Astrocyte of the cerebellum (primary cell): ENCODE results near the gene LEFTY1.
"Not testable (repeated sequence)": the region's sequence is repeated elsewhere in the genome, so short reads cannot be mapped to it uniquely, and the experiment has no call there.

Source experiments
- DNase-seq: peaks from one replicate; pipeline ENCODE4 v3.0.0-alpha.2; 2011; ENCODE audit warnings: low read depth
- H3K4me3 ChIP-seq: 2 replicates; pipeline ENCODE4 v1.5.1; 2011; ENCODE audit warnings: mild to moderate bottlenecking, low read depth, low read length, moderate library complexity
- in situ Hi-C: cut with HindIII; loops from 2 replicates; pipeline ENCODE4 v1.10.0; 2017; ENCODE audit warnings: low sequenced_read_pairs
- TF ChIP-seq, protein P1 (sequence below): IDR thresholded peaks from 2 replicates; pipeline ENCODE4 v1.5.1; 2012; ENCODE audit warnings: low read length, low read depth, moderate library complexity, mild to moderate bottlenecking; ENCODE audit errors: missing control alignments

Gene LEFTY1

DNA sequence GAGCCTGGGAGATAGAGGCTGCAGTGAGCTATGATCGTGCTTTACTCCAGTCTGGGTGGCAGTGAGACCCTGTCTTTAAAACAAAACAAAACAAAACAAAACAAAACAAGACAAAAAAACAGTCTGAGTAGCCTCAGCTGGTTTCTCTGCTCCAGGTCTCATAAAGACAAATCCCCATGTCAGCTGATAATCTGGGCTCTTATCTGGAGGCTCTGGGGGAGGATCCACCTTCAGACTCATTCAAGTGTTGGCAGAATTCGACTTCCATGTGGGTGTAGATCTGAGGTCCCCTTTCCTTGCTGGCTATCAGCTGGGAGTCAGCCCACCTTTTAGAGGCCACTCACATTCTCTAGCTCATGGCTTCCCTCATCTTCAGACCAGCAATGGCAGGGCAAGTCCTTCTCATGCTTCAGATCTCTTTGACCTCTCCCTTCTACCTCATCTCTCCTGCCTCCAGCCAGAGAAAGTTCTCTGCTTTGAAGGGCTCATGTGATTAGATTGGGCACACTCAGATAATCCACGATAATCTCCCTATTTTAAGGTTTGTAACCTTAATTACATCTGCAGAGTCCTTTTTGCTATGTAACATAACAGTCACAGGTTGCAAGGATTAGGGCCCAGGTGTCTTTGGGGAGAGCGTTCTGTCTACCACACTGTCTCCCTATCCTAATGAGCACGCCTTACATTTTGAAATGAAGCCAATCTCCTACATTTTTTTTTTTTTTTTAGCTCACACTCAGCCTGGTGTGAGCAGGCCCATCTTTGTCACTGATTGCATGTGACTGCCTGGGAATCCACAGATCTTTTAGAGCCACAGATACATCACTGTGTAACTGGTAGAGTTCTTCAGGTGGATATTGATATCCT lies 42.6 kb upstream of the LEFTY1 start:
- in situ Hi-C loops: no loop called here
- TF ChIP-seq, protein P1, sequence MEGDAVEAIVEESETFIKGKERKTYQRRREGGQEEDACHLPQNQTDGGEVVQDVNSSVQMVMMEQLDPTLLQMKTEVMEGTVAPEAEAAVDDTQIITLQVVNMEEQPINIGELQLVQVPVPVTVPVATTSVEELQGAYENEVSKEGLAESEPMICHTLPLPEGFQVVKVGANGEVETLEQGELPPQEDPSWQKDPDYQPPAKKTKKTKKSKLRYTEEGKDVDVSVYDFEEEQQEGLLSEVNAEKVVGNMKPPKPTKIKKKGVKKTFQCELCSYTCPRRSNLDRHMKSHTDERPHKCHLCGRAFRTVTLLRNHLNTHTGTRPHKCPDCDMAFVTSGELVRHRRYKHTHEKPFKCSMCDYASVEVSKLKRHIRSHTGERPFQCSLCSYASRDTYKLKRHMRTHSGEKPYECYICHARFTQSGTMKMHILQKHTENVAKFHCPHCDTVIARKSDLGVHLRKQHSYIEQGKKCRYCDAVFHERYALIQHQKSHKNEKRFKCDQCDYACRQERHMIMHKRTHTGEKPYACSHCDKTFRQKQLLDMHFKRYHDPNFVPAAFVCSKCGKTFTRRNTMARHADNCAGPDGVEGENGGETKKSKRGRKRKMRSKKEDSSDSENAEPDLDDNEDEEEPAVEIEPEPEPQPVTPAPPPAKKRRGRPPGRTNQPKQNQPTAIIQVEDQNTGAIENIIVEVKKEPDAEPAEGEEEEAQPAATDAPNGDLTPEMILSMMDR: no peak
- no peak overlapping the region for H3K4me3 ChIP-seq
- no peak for DNase-seq

DNA sequence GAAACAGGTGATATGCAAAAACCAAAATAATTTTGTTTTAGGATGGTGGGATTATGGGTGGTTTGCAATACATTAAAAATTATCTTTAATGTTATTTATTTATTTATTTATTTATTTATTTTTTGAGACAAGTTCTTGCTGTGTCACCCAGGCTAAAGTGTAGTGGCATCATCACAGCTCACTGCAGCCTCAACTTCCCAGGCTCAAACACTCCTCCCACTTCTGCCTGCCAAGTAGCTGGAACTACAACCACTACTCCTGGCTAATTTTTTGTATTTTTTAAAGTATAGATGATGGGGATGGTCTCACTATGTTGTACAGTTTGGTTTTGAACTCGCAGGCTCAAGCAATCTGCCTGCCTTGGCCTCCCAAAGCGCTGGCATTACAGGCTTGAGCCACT lies 41.6 kb upstream of the LEFTY1 start:
- TF ChIP-seq, protein P1: no peak
- DNase-seq: no peak
- in situ Hi-C loops: no loop called here
- no peak overlapping the region for H3K4me3 ChIP-seq

DNA sequence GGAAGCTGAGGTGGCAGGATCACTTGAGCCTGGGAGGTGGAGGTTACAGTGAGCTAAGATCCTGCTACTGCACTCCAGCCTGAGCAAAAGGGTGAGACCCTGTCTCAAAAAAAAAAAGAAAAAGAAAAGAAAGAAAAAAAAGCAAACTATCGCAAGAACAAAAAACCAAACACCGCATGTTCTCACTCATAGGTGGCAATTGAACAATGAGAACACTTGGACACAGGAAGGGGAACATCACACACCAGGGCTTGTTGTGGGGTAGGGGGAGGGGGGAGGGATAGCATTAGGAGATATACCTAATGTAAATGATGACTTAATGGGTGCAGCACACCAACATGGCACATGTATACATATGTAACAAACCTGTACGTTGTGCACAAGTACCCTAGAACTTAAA lies 40.5 kb upstream of the LEFTY1 start:
- DNase-seq, H3K4me3 ChIP-seq, in situ Hi-C loops: not testable (repeated sequence)

DNA sequence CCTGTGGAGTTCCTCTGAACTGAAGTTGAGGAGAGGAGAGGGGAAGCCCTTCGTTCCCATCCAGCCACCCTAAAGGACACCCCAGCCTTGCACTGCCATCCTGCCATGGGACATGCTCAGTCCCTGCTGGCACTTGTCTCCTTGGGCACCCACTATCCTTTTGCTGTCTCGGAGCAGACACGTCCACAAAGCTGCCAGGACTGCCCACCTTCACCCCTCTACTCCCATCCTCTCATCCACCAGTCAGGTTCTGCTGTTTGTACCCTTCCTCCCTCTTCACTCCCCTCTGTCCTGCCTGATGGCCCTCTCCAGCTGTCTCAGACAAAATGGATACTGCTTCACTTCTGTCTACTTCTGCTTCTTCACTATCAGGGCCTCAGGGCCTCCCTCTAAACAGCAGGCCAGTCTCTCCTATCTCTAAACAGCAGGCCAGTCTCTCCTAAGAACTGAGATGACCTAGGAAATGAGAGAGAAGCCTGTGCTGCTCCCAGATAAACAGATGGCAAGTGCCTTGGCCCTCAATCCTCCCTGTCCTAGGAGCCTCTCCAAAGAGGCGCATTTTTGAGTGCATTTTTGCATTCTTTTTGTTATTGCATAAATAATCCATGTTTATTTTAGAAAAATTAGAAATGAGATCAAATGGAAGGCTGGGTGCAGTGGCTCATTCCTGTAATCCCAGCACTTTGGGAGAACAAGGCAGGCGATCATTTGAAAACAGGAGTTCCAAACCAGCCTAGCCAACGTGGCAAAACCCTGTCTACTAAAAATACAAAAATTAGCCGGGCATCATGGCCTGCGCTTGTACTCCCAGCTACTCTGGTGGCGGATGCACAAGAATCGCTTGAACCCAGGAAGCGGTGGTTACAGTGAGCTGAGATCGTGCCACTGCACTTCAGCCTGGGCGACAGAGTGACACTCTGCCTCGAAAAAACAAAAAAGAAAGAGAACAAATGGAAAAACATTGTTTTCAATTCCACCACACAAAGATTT lies 39.5 kb upstream of the LEFTY1 start:
- in situ Hi-C loops: no loop called here
- TF ChIP-seq, protein P1: no peak
- no peak overlapping the region for H3K4me3 ChIP-seq
- no peak for DNase-seq

DNA sequence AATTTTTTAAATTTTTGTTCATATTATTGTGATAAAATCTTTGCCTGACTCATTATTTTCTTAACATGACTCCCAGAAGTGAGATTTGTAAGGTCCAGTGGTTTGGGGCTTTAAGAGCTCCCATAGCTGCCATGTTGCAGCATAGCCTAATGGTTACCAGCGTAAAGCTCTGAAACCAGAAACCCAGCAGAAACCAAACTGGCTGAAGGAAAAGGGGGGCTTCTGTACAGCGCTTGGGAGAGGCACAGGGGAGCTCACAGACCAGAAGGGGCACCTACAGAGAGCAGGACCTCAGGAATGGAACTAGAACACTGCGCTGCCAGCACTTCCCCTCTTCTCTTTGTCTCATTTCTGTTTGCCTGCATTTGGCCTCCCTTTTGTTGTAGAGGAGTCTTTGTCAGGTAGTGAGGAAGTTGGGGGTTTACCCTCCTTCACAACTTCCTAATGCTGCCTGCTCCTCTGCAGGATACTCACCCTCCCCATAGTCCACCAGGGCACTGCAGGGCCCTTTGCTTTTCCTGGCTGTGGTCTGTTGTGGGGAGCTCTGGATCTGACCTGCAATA lies 37.7 kb upstream of the LEFTY1 start:
- in situ Hi-C loops: no loop called here
- no peak for DNase-seq
- TF ChIP-seq, protein P1: no peak
- H3K4me3 ChIP-seq: no peak overlapping the region

DNA sequence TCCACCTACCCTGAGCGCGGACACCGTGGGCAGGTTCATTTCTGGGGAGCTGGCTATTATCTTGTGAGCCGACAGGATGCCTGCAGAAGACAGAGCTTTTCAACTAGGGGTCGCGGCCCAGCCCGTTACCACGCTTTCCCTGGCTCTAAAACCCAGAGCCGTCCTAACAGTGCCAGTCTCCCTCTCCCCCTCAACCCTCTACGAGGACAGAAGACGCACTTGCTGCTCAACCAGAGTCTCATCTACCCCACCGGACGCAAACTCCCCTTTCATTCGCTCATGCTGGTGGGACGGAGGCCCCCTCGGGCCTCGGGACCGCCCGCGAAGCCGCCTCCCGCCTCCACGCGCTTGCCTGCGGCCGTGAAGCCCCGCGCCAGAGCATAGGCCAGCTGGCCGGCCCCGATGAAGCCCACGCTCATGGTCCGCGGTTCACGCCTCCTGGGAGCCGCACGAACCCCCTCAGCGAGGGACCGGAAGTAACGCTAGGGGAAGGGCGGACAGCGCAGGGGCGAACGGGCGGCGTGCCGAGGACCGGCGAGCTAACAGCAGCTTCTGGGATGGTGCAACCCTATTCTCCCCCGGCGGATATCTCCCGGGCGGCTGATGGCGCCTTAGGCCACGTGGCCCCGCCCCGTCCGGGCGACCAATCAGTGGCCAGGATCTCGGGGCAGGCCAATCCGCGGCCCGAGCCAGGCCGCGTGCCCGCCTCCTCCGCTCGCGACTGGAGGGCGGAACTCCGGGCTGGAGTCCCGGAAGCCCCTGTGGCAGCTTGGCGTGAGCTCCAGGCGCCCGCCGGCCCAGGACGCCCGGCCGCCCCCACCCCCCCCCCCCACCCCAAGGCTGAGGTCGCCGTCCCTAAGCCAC lies 35.0 kb upstream of the LEFTY1 start, which contains the start of gene PYCR2:
TSS of gene PYCR2 (minus strand) at position 559 of the 864 bp plus-strand sequence. CDS start at position 419, 140 bp downstream.
- in situ Hi-C loops: loop anchor here (5.0 kb wide), 2 partner anchors 42 to 107 kb away; partner anchors contain the start of gene TMEM63A
- peak within 1 kb of the TSS; percentile 89 for H3K4me3 ChIP-seq
- TF ChIP-seq, protein P1: no peak
- peak; percentile 86 for DNase-seq
